Measurements from ENCODE around the gene CDC27. TPM values are rescaled to one million over a fixed set of nuclear protein-coding genes. Genes with fewer than 3 reads are reported as not detected.

CDC27 gene, protein sequence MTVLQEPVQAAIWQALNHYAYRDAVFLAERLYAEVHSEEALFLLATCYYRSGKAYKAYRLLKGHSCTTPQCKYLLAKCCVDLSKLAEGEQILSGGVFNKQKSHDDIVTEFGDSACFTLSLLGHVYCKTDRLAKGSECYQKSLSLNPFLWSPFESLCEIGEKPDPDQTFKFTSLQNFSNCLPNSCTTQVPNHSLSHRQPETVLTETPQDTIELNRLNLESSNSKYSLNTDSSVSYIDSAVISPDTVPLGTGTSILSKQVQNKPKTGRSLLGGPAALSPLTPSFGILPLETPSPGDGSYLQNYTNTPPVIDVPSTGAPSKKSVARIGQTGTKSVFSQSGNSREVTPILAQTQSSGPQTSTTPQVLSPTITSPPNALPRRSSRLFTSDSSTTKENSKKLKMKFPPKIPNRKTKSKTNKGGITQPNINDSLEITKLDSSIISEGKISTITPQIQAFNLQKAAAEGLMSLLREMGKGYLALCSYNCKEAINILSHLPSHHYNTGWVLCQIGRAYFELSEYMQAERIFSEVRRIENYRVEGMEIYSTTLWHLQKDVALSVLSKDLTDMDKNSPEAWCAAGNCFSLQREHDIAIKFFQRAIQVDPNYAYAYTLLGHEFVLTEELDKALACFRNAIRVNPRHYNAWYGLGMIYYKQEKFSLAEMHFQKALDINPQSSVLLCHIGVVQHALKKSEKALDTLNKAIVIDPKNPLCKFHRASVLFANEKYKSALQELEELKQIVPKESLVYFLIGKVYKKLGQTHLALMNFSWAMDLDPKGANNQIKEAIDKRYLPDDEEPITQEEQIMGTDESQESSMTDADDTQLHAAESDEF
- 137 and 152 TPM in 2 replicates for total RNA-seq

GRCh38 chr17:47188876-47189731, at the start of gene CDC27:
TSS of gene CDC27 (minus strand) at chr17:47189295. CDS start at chr17:47189172, 123 bp downstream.

DNA sequence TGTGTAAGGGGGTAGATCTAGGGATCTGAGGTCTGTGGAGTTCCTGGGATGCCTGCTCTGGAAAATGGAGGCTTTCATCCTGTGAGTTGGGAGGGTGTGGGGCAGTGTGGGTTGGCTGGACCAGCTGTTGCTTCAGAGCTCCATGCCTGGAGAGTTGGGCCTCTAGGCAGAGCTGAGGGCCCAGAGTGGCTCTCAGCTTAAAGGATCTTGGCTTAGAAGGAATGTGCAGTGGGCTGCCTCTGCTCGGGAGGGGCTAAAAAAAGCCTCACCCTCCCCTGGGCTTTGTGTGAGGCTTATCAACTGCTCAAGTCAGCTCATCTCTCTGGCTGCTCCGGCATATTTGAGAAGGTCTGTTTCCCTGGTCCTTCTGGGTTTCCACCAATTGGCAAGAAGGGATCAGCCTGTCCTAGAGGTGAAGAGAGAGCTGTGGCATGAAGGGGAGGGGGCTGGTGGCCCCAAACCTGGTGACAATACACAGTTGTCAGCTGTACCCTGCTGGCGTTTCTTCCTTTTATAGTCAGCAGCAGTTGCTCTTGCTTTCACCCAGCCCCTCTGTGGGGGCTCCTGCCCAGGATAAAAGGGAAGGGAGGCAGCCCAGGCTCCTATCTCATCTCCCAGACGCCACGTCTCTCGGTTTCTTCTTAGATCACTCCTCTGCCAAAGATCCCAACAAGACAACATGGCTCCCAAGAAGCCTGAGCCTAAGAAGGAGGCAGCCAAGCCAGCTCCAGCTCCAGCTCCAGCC, 19.8 kb upstream of the CDC27 start, which contains the start of gene MYL4:
MYL4 (plus strand) TSS at position 605 of the 745 bp plus-strand sequence; CDS start at position 680, 75 bp downstream.

Other genes with a start within 250 kb of the CDC27 start
- not detected in 2 replicates for gene RPRML, start 210.0 kb downstream of the CDC27 start, total RNA-seq
- gene MYL4, start 20.1 kb upstream of the CDC27 start, total RNA-seq: 0.86 and 0.87 TPM in 2 replicates
- 357 and 435 TPM in 2 replicates for gene ITGB3, start 64.5 kb upstream of the CDC27 start, total RNA-seq
- 11.4 and 13.1 TPM in 2 replicates for gene EFCAB13, start 134.7 kb upstream of the CDC27 start, total RNA-seq

All from dermis lymphatic vessel endothelial cell (primary cell).